OCI-LY1 (cell line): ENCODE data around the gene DDX1.

Experiments
- H2AFZ ChIP-seq: fragments of 200-600 bp; sonication (generic), shearing (Covaris generic); 2 replicates; pipeline ENCODE4 v1.6.0; 2014; ENCODE audit warnings: antibody characterized with exemption, mild to moderate bottlenecking, low read length
- H3F3A ChIP-seq: fragments of 200-600 bp; sonication (generic), shearing (Covaris generic); 2 replicates; pipeline ENCODE4 v1.6.0; 2014; ENCODE audit warnings: mild to moderate bottlenecking, antibody characterized with exemption, low read length, moderate library complexity; ENCODE audit not compliant: insufficient read depth
- H3K27ac ChIP-seq: fragments of 200-600 bp; sonication (generic); 2 replicates; pipeline ENCODE4 v1.5.1; 2014; ENCODE audit warnings: low read length, mixed run types, mild to moderate bottlenecking, low read depth; ENCODE audit not compliant: poor library complexity, severe bottlenecking
- H3K27me3 ChIP-seq: fragments of 200-600 bp; sonication (generic); 2 replicates; pipeline ENCODE4 v1.6.0; 2014; ENCODE audit warnings: antibody characterized with exemption, mild to moderate bottlenecking, low read length, moderate library complexity; ENCODE audit not compliant: insufficient read depth
- H3K36me3 ChIP-seq: fragments of 200-600 bp; sonication (generic); 2 replicates; pipeline ENCODE4 v1.6.1; 2014; ENCODE audit warnings: mild to moderate bottlenecking, antibody characterized with exemption, low read length, moderate library complexity, mixed read lengths; ENCODE audit not compliant: insufficient read depth
- H3K4me1 ChIP-seq: fragments of 200-600 bp; sonication (generic); 2 replicates; pipeline ENCODE4 v1.5.1; 2014; ENCODE audit warnings: mild to moderate bottlenecking, low read length, moderate library complexity; ENCODE audit not compliant: insufficient read depth, severe bottlenecking
- H3K4me2 ChIP-seq: fragments of 200-600 bp; sonication (generic), shearing (Covaris generic); 2 replicates; pipeline ENCODE4 v1.6.1; 2014; ENCODE audit warnings: low read length
- H3K4me3 ChIP-seq: fragments of 200-600 bp; sonication (generic); 2 replicates; pipeline ENCODE4 v1.5.1; 2014; ENCODE audit warnings: low read length, low read depth, mild to moderate bottlenecking, mixed read lengths; ENCODE audit not compliant: poor library complexity, severe bottlenecking
- H3K79me2 ChIP-seq: fragments of 200-600 bp; shearing (Covaris generic); 2 replicates; pipeline ENCODE4 v1.6.1; 2016; ENCODE audit warnings: mixed run types, low read length, mixed read lengths; ENCODE audit not compliant: insufficient read depth
- H3K9ac ChIP-seq: fragments of 200-600 bp; sonication (generic), shearing (Covaris generic); 2 replicates; pipeline ENCODE4 v1.6.1; 2014; ENCODE audit warnings: mild to moderate bottlenecking, low read length, mixed read lengths
- H3K9me2 ChIP-seq: fragments of 200-600 bp; sonication (generic), shearing (Covaris generic); 2 replicates; pipeline ENCODE4 v1.6.1; 2014; ENCODE audit warnings: low read depth, mild to moderate bottlenecking, low read length, mixed read lengths
- H3K9me3 ChIP-seq: fragments of 200-600 bp; shearing (Covaris generic); 2 replicates; pipeline ENCODE4 v1.6.1; 2014; ENCODE audit warnings: low read length, mixed read lengths
- H4K20me1 ChIP-seq: fragments of 200-600 bp; sonication (generic), shearing (Covaris generic); 2 replicates; pipeline ENCODE4 v1.6.0; 2016; ENCODE audit warnings: mild to moderate bottlenecking, low read length; ENCODE audit not compliant: insufficient read depth
- EZH2 ChIP-seq: fragments of 200-600 bp; sonication (generic), shearing (Covaris generic); IDR thresholded peaks from 2 replicates; pipeline ENCODE4 v1.8.0; 2017; ENCODE audit warnings: borderline replicate concordance, mixed run types, mild to moderate bottlenecking, antibody characterized with exemption, low read length, moderate library complexity, mixed read lengths
- TF ChIP-seq, protein P1 (sequence below): fragments of 200-600 bp; sonication (generic), shearing (Covaris generic); IDR thresholded peaks from 2 replicates; pipeline ENCODE4 v1.5.1; 2017; ENCODE audit warnings: mild to moderate bottlenecking, antibody characterized with exemption, low read length, moderate library complexity, mixed read lengths

Gene DDX1

DNA sequence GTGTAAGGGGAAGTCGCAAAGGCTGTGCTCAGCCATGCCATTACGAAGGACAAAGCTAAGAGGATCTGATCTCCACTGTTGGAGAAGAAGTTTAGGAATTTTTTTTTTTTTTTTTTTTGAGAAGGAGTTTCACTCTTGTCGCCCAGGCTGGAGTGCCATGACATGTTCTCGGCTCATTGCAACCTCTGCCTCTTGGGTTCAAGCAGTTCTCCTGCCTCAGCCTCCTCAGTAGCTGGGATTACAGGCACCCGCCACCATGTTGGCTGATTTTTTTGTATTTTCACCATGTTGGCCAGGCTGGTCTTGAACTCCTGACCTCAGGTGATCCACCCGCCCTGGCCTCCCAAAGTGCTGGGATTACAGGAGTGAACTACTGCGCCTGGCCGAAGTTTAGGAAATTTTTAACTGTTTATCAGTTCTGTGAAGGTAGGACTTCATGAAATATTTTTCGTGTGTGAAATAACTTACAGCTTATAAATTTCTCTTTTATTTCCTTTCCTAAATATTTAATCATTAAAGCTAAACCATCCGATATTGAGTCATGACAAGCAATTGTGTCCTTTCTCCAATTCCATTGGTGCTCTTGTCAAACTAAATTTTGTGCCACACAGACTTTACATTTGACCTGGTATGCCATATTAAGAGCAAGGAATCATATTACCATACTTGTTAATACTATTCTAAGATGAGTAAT, 22.2 kb downstream of the DDX1 start:
- H3F3A ChIP-seq = no peaks in the 10 kb centered on the region
- no peaks in the 10 kb centered on the region; the same call in 1 of the 2 replicates for H4K20me1 ChIP-seq
- no peaks in the 10 kb centered on the region for H3K79me2 ChIP-seq
- TF ChIP-seq, protein P1, sequence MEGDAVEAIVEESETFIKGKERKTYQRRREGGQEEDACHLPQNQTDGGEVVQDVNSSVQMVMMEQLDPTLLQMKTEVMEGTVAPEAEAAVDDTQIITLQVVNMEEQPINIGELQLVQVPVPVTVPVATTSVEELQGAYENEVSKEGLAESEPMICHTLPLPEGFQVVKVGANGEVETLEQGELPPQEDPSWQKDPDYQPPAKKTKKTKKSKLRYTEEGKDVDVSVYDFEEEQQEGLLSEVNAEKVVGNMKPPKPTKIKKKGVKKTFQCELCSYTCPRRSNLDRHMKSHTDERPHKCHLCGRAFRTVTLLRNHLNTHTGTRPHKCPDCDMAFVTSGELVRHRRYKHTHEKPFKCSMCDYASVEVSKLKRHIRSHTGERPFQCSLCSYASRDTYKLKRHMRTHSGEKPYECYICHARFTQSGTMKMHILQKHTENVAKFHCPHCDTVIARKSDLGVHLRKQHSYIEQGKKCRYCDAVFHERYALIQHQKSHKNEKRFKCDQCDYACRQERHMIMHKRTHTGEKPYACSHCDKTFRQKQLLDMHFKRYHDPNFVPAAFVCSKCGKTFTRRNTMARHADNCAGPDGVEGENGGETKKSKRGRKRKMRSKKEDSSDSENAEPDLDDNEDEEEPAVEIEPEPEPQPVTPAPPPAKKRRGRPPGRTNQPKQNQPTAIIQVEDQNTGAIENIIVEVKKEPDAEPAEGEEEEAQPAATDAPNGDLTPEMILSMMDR = no peak
- TF ChIP-seq EZH2 = no peak
- peaks cover 55% of the 10 kb centered on the region for H3K36me3 ChIP-seq
- no peak overlapping the region for H3K9ac ChIP-seq
- H3K27me3 ChIP-seq = no peaks in the 10 kb centered on the region
- H3K4me3 ChIP-seq = no peak overlapping the region
- no peak overlapping the region for H3K27ac ChIP-seq
- no peaks in the 10 kb centered on the region for H3K4me1 ChIP-seq
- H3K9me3 ChIP-seq = no peaks in the 10 kb centered on the region
- H2AFZ ChIP-seq = no peak overlapping the region
- H3K4me2 ChIP-seq = no peak overlapping the region
- H3K9me2 ChIP-seq = no peaks in the 10 kb centered on the region

DNA sequence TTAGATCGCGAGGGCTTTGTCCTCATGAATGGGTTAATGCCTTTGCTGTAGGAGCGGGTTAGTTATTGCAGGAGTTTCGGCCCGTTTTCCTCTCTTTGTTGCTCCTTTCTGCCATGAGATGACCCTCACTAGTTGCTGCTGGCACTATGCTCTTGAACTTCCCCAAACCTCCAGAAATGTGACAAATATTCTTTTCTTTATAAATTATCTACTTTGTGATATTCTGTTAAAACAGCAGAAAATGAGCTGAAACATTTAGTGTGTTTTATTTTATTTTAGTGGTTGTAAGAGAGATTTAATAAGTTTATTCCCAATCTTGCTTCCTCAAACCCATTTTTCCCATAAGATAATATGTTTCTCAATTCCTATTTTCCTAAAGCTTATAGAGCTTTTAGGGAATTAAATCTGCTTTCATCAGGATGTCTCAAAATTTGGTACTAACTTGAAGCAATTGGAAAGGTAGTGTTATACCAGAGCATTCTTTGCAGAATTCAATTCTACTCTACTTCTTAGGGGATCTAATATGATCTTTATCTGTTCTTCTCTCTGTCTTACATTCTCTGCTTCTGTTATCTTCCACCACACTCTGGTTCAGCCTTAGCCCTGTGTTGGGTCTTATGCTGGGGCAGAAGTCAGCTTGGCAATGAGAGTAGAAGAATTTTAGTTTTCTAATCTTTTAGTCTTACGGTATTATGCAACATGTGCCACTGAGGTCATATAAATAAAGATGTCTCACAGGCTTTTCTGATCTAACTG, 23.1 kb downstream of the DDX1 start:
- no peaks in the 10 kb centered on the region for H3F3A ChIP-seq
- no peaks in the 10 kb centered on the region for H3K79me2 ChIP-seq
- H4K20me1 ChIP-seq = no peaks in the 10 kb centered on the region; the same call in 1 of the 2 replicates
- no peak overlapping the region for H3K4me3 ChIP-seq
- H3K36me3 ChIP-seq = peaks cover 55% of the 10 kb centered on the region
- no peaks in the 10 kb centered on the region for H3K9me3 ChIP-seq
- no peak overlapping the region for H3K9ac ChIP-seq
- H2AFZ ChIP-seq = no peak overlapping the region
- H3K27me3 ChIP-seq = no peaks in the 10 kb centered on the region
- TF ChIP-seq, protein P1 = no peak
- no peak for TF ChIP-seq EZH2
- H3K9me2 ChIP-seq = no peaks in the 10 kb centered on the region
- no peak overlapping the region for H3K4me2 ChIP-seq
- H3K4me1 ChIP-seq = no peaks in the 10 kb centered on the region
- H3K27ac ChIP-seq = no peak overlapping the region

GRCh38 chr2:15615301-15615920, 23.7 kb downstream of the DDX1 start:
- H3K36me3 ChIP-seq = peaks cover 55% of the 10 kb centered on the region
- no peaks in the 10 kb centered on the region; the same call in 1 of the 2 replicates for H4K20me1 ChIP-seq
- no peaks in the 10 kb centered on the region for H3K9me2 ChIP-seq
- no peak overlapping the region for H2AFZ ChIP-seq
- no peaks in the 10 kb centered on the region for H3F3A ChIP-seq
- H3K9me3 ChIP-seq = no peaks in the 10 kb centered on the region
- no peak for TF ChIP-seq EZH2
- TF ChIP-seq, protein P1 = no peak
- H3K79me2 ChIP-seq = no peaks in the 10 kb centered on the region
- H3K27me3 ChIP-seq = no peaks in the 10 kb centered on the region
- H3K27ac ChIP-seq = no peak overlapping the region
- no peak overlapping the region for H3K4me2 ChIP-seq
- H3K4me1 ChIP-seq = no peaks in the 10 kb centered on the region
- no peak overlapping the region for H3K9ac ChIP-seq
- no peak overlapping the region for H3K4me3 ChIP-seq
